Liver (tissue), 3 donors: Measurements from ENCODE around the gene PTPN22.

Source experiments
- FOXA1 ChIP-seq: IDR thresholded peaks from 2 replicates; pipeline ENCODE4 v1.6.1; 2016; ENCODE audit warnings: antibody characterized with exemption
- GABPA ChIP-seq, 2 donors: IDR thresholded peaks in 1 of 2; conservative IDR thresholded peaks in 1 of 2; 2 replicates each; pipeline ENCODE4 v1.6.1; 2016; ENCODE audit warnings: antibody characterized with exemption in 2 of 2, mild to moderate bottlenecking in 1 of 2, moderate library complexity in 1 of 2
- JUND ChIP-seq, 2 donors: IDR thresholded peaks; 2 replicates each; pipeline ENCODE4 v1.6.1; 2016; ENCODE audit warnings: antibody characterized with exemption in 2 of 2
- RAD21 ChIP-seq, 2 donors: IDR thresholded peaks; 2 replicates each; pipeline ENCODE4 v1.6.1; 2016; ENCODE audit warnings: antibody characterized with exemption in 2 of 2, mild to moderate bottlenecking in 2 of 2
- SP1 ChIP-seq: IDR thresholded peaks from 2 replicates; pipeline ENCODE4 v1.6.1; 2018; ENCODE audit warnings: antibody characterized with exemption, mild to moderate bottlenecking
- TAF1 ChIP-seq: conservative IDR thresholded peaks from 2 replicates; pipeline ENCODE4 v1.6.1; 2016; ENCODE audit warnings: antibody characterized with exemption, mild to moderate bottlenecking
- YY1 ChIP-seq: IDR thresholded peaks from 2 replicates; pipeline ENCODE4 v1.6.1; 2016; ENCODE audit warnings: antibody characterized with exemption, mild to moderate bottlenecking
- TF ChIP-seq, protein P1 (sequence below): fragments of 150-350 bp; IDR thresholded peaks from 2 replicates; pipeline ENCODE4 v1.5.1; 2017; ENCODE audit warnings: improper control_type of control experiment, low read depth, low read length; ENCODE audit not compliant: missing input control
- TF ChIP-seq, protein P2 (sequence below): IDR thresholded peaks from 2 replicates; pipeline ENCODE4 v1.6.1; 2016; ENCODE audit warnings: antibody characterized with exemption
- TF ChIP-seq, protein P3 (sequence below): IDR thresholded peaks from 2 replicates; pipeline ENCODE4 v1.6.1; 2016; ENCODE audit warnings: antibody characterized with exemption, mild to moderate bottlenecking
- TF ChIP-seq, protein P4 (sequence below): IDR thresholded peaks from 2 replicates; pipeline ENCODE4 v1.6.1; 2016; ENCODE audit warnings: antibody characterized with exemption
- TF ChIP-seq, protein P5 (sequence below): IDR thresholded peaks from 2 replicates; pipeline ENCODE4 v1.6.1; 2016; ENCODE audit warnings: antibody characterized with exemption
- donor health status: healthy.
- donor health status: healthy.

DNA sequence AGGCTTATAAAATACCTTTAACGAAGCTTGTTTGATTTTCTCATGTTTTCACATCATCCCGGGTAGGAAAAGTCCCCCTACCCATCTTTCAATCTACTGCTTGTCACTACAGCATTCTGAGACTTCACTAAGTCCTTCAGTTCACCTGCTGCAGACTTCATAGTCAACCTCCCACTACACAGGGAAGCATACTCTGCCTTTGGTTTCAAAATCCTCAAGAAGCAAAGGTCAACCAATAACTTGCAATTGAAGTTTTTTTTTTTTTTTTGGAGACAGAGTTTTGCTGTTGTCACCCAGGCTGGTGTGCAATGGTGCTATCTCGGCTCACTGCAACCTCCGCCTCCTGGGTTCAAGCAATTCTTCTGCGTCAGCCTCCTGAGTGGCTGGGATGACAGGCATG lies 4.7 kb upstream of the PTPN22 start:
- TF ChIP-seq, protein P1, sequence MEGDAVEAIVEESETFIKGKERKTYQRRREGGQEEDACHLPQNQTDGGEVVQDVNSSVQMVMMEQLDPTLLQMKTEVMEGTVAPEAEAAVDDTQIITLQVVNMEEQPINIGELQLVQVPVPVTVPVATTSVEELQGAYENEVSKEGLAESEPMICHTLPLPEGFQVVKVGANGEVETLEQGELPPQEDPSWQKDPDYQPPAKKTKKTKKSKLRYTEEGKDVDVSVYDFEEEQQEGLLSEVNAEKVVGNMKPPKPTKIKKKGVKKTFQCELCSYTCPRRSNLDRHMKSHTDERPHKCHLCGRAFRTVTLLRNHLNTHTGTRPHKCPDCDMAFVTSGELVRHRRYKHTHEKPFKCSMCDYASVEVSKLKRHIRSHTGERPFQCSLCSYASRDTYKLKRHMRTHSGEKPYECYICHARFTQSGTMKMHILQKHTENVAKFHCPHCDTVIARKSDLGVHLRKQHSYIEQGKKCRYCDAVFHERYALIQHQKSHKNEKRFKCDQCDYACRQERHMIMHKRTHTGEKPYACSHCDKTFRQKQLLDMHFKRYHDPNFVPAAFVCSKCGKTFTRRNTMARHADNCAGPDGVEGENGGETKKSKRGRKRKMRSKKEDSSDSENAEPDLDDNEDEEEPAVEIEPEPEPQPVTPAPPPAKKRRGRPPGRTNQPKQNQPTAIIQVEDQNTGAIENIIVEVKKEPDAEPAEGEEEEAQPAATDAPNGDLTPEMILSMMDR, result no peak
- TF ChIP-seq, protein P2, sequence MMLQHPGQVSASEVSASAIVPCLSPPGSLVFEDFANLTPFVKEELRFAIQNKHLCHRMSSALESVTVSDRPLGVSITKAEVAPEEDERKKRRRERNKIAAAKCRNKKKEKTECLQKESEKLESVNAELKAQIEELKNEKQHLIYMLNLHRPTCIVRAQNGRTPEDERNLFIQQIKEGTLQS, result no peak
- TF ChIP-seq GABPA (IDR thresholded peaks at IDR 0.05 in 1 of 2, conservative IDR thresholded peaks at IDR 0.05 in 1 of 2) (no peak), JUND (IDR thresholded peaks at IDR 0.05) (no peak), TAF1 (no peak), YY1 (no peak), FOXA1 (no peak), SP1 (no peak), RAD21 (IDR thresholded peaks at IDR 0.05) (no peak)
- TF ChIP-seq, protein P3, sequence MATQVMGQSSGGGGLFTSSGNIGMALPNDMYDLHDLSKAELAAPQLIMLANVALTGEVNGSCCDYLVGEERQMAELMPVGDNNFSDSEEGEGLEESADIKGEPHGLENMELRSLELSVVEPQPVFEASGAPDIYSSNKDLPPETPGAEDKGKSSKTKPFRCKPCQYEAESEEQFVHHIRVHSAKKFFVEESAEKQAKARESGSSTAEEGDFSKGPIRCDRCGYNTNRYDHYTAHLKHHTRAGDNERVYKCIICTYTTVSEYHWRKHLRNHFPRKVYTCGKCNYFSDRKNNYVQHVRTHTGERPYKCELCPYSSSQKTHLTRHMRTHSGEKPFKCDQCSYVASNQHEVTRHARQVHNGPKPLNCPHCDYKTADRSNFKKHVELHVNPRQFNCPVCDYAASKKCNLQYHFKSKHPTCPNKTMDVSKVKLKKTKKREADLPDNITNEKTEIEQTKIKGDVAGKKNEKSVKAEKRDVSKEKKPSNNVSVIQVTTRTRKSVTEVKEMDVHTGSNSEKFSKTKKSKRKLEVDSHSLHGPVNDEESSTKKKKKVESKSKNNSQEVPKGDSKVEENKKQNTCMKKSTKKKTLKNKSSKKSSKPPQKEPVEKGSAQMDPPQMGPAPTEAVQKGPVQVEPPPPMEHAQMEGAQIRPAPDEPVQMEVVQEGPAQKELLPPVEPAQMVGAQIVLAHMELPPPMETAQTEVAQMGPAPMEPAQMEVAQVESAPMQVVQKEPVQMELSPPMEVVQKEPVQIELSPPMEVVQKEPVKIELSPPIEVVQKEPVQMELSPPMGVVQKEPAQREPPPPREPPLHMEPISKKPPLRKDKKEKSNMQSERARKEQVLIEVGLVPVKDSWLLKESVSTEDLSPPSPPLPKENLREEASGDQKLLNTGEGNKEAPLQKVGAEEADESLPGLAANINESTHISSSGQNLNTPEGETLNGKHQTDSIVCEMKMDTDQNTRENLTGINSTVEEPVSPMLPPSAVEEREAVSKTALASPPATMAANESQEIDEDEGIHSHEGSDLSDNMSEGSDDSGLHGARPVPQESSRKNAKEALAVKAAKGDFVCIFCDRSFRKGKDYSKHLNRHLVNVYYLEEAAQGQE, result no peak
- TF ChIP-seq, protein P4, sequence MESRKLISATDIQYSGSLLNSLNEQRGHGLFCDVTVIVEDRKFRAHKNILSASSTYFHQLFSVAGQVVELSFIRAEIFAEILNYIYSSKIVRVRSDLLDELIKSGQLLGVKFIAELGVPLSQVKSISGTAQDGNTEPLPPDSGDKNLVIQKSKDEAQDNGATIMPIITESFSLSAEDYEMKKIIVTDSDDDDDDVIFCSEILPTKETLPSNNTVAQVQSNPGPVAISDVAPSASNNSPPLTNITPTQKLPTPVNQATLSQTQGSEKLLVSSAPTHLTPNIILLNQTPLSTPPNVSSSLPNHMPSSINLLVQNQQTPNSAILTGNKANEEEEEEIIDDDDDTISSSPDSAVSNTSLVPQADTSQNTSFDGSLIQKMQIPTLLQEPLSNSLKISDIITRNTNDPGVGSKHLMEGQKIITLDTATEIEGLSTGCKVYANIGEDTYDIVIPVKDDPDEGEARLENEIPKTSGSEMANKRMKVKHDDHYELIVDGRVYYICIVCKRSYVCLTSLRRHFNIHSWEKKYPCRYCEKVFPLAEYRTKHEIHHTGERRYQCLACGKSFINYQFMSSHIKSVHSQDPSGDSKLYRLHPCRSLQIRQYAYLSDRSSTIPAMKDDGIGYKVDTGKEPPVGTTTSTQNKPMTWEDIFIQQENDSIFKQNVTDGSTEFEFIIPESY, result no peak
- TF ChIP-seq, protein P5, sequence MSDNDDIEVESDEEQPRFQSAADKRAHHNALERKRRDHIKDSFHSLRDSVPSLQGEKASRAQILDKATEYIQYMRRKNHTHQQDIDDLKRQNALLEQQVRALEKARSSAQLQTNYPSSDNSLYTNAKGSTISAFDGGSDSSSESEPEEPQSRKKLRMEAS, result no peak
